ENCODE results near the gene KCND2. TPM values are rescaled to one million over a fixed set of nuclear protein-coding genes. Genes with fewer than 3 reads are reported as not detected.
A peak's percentile ranks its signal among the peaks of the same experiment; 100 is the strongest.
"Not testable (repeated sequence)": the region's sequence is repeated elsewhere in the genome, so short reads cannot be mapped to it uniquely, and the experiment has no call there.

The KCND2 gene
- total RNA-seq (under 1 TPM in 2 of 4 donors, not detected in 2; 0.11 to 0.18 TPM), polyA plus RNA-seq (0.02 TPM)
- long read RNA-seq, donor 1 = 0 reads
- long read RNA-seq, donor 2 = 0 reads
- long read RNA-seq, donor 3 = 0 reads
- long read RNA-seq, donor 4 = 0 reads

DNA sequence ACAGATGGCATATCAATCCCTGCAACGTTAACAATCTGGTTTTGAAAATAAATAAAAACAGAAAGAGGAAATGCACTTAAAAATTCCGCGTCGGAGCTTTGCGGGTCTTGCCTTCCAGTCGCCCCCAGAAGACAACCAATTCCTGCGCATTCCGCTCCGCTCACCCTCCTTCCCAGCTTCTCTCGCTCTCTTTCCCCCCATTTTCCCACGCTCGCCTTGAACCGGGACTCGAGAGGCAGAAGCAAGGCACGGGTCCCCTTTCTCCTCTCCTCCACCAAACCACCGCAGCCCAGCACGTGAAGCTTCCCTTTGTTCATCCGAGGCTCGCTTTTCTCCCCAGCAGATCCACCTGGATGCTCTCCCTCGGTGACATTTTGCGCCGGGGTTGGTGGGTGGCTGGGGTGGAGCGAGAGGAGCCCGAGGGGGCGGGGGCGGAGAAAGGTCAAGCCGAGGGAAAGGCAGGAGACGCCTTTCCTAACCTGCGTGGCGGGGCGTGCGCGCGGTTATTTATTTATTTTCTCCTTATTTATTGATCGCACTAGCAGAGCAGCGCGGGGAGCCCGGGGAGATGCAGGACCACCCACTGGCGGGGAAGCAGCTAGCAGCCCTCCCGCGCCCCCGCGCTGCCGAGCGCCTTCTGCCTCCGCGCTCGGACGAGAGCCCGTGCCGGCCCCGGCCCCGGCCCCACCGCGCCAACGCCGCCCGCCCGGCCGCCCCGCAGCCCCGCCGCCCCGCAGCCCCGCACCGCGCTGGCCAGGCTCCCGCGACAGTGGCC, at the start of gene KCND2:
TSS of gene KCND2 (plus strand) at position 475 of the 775 bp plus-strand sequence.
- Histone ChIP-seq H3K9me3 (ENCODE audit: control insufficient read depth, low read length) (no peaks in the 10 kb centered on the region), H3K4me1 (ENCODE audit: control insufficient read depth, insufficient read depth, low read length) (no peaks in the 10 kb centered on the region), H3K27me3 (ENCODE audit: control insufficient read depth, insufficient read depth) (no peaks in the 10 kb centered on the region), H3K4me3 (ENCODE audit: low read length) (peak within 1 kb of the TSS; percentile 43), H3K27ac (ENCODE audit: low read length) (no peak within 1 kb of the TSS)
- under 1% methylated on average over 69 of the region's 69 CpGs for WGBS
- intact Hi-C loops (cut with DNase I) = no loop called here
- ATAC-seq (no peak), DNase-seq (peak in 2 of 3 donors; percentile 30 to 47)

DNA sequence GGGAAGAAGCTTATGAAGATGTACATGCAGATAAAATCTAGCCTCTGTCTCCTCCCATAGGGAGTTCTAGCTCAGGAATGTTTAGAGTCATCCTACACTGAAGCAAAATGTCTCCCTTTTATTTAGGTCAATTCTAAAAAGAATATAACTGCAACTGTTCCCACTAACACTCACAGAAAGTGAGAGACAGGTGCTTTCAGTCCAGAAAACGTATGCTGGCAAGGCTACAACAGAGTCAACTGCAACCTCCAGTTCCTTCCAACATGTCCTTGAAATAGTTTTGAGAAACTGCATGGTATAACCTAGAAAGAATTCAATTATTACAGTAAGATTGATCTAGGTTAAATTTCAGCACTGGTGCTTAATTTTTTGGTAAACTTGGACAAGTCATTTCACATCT, 46.8 kb upstream of the KCND2 start:
- Histone ChIP-seq H3K27me3 (ENCODE audit: control insufficient read depth, insufficient read depth) (no peaks in the 10 kb centered on the region), H3K4me3 (ENCODE audit: low read length) (no peak overlapping the region), H3K4me1 (ENCODE audit: control insufficient read depth, insufficient read depth, low read length) (no peaks in the 10 kb centered on the region), H3K9me3 (ENCODE audit: control insufficient read depth, low read length) (no peaks in the 10 kb centered on the region), H3K27ac (ENCODE audit: low read length) (no peak overlapping the region)
- intact Hi-C loops (cut with DNase I) = no loop called here
- DNase-seq (no peak), ATAC-seq (no peak)
- WGBS = 53% methylated on average over 1 of the region's 1 CpG

DNA sequence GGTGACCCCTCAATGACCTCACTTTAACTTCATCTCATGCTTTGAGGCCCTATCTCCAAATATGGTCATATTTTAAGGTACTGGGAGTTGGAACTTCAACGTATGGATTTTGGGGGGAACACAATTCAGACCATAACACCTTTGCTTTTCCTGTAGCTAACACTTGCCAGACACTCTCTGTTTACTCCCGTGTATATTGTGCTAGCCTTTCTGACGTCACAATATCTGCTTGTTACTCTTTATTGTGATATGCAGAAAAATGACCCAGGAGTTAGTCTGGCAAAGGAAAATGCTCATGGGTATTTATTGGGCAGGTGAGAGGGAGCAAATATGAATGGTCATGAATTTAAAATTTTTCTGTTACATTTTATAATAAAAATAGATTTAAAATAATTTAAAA, 45.7 kb upstream of the KCND2 start:
- H3K4me1 ChIP-seq (ENCODE audit: control insufficient read depth, insufficient read depth, low read length) = no peaks in the 10 kb centered on the region
- ATAC-seq (no peak), DNase-seq (no peak)
- 65% methylated on average over 3 of the region's 3 CpGs for WGBS
- H3K27ac ChIP-seq (ENCODE audit: low read length) = no peak overlapping the region
- no peaks in the 10 kb centered on the region for H3K9me3 ChIP-seq (ENCODE audit: control insufficient read depth, low read length)
- H3K27me3 ChIP-seq (ENCODE audit: control insufficient read depth, insufficient read depth) = no peaks in the 10 kb centered on the region
- no peak overlapping the region for H3K4me3 ChIP-seq (ENCODE audit: low read length)
- intact Hi-C loops (cut with DNase I) = no loop called here

DNA sequence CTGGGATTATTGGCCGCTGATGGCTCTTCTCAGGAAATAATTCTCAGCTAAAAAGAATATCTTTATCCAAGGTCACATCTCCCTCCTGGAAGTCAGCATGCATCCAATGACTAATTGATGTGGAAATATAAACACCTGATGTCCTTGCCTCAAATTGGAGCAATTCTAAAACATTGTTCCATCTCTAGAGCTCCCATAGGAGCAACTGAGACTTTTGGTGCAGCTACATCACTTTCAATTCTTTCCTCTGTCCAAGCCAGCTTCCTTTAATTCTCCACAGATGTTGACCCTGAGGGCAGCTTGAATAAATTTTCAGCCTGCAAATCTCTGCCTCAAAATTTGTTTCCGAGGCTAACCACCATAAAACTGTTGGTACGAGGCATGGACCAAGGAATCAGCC, 43.9 kb upstream of the KCND2 start:
- WGBS = 75% methylated on average over 3 of the region's 3 CpGs
- Histone ChIP-seq H3K4me3 (ENCODE audit: low read length) (no peak overlapping the region), H3K4me1 (ENCODE audit: control insufficient read depth, insufficient read depth, low read length) (no peaks in the 10 kb centered on the region), H3K27ac (ENCODE audit: low read length) (no peak overlapping the region), H3K9me3 (ENCODE audit: control insufficient read depth, low read length) (no peaks in the 10 kb centered on the region), H3K27me3 (ENCODE audit: control insufficient read depth, insufficient read depth) (no peaks in the 10 kb centered on the region)
- no peak for ATAC-seq
- intact Hi-C loops (cut with DNase I) = no loop called here
- DNase-seq = no peak

DNA sequence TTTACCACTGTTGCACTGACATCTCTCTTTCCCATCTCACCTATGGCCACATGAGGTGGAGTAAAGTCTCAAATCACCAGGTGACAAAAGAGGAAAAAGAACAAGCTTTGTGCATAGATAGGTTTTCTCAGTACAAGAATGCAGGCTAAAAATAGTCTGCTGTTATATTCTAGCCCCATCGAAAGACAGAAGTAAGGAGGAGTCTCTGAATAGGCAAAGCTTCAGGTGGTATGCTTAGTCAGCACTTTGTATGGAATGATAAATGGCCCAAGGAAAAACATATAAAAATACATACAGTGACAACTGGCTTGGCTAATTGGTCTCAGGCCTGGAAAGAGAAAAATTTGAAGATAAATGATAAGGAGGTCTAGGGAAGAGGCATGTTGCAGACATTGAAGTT, 39.6 kb upstream of the KCND2 start:
- Histone ChIP-seq H3K4me3 (ENCODE audit: low read length) (no peak overlapping the region), H3K27ac (ENCODE audit: low read length) (no peak overlapping the region), H3K4me1 (ENCODE audit: control insufficient read depth, insufficient read depth, low read length) (no peaks in the 10 kb centered on the region), H3K27me3 (ENCODE audit: control insufficient read depth, insufficient read depth) (no peaks in the 10 kb centered on the region), H3K9me3 (ENCODE audit: control insufficient read depth, low read length) (no peaks in the 10 kb centered on the region)
- ATAC-seq = no peak
- DNase-seq = no peak
- WGBS = 58% methylated on average over 1 of the region's 1 CpG
- intact Hi-C loops (cut with DNase I) = no loop called here

DNA sequence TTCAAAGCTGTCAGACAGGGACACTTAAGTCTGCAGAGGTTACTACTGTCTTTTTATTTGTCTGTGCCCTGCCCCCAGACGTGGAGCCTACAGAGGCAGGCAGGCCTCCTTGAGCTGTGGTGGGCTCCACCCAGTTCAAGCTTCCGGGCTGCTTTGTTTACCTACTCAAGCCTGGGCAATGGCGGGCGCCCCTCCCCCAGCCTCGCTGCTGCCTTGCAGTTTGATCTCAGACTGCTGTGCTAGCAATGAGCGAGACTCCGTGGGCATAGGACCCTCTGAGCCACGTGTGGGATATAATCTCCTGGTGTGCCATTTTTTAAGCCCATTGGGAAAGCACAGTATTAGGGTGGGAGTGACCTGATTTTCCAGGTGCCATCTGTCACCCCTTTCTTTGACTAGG, 32.6 kb upstream of the KCND2 start:
- H3K27me3 ChIP-seq (ENCODE audit: control insufficient read depth, insufficient read depth); intact Hi-C loops (cut with DNase I); ATAC-seq: not testable (repeated sequence)

DNA sequence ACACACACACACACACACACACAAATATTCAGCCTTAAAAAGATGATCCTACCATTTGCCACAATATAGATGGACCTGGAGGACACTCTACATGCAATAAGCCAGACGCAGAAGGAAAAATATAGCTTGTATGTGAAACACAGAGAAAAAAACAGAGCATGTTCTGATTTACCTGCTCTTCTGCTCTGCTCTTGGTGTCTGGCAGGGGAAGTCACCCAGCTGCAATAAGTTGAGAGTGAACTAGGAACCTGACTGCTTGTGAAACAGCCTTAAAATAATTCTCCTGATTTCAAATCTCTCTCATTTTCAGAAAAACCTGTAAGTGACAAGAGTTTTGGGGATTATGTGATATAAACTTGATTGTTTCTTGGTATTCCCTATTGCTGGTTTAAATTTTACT, 31.0 kb upstream of the KCND2 start:
- Histone ChIP-seq H3K27ac (ENCODE audit: low read length) (no peak overlapping the region), H3K4me1 (ENCODE audit: control insufficient read depth, insufficient read depth, low read length) (no peaks in the 10 kb centered on the region), H3K27me3 (ENCODE audit: control insufficient read depth, insufficient read depth) (no peaks in the 10 kb centered on the region), H3K9me3 (ENCODE audit: control insufficient read depth, low read length) (no peaks in the 10 kb centered on the region), H3K4me3 (ENCODE audit: low read length) (no peak overlapping the region)
- DNase-seq (no peak), ATAC-seq (no peak)
- WGBS = 88% methylated on average over 1 of the region's 1 CpG
- intact Hi-C loops (cut with DNase I) = no loop called here

More for the DNA sequence above, 32.6 kb upstream of the KCND2 start:
- 76% methylated on average over 8 of the region's 8 CpGs for WGBS
- not testable (repeated sequence) for H3K4me3 ChIP-seq (ENCODE audit: low read length); DNase-seq; H3K4me1 ChIP-seq (ENCODE audit: control insufficient read depth, insufficient read depth, low read length); H3K9me3 ChIP-seq (ENCODE audit: control insufficient read depth, low read length); H3K27ac ChIP-seq (ENCODE audit: low read length)

DNA sequence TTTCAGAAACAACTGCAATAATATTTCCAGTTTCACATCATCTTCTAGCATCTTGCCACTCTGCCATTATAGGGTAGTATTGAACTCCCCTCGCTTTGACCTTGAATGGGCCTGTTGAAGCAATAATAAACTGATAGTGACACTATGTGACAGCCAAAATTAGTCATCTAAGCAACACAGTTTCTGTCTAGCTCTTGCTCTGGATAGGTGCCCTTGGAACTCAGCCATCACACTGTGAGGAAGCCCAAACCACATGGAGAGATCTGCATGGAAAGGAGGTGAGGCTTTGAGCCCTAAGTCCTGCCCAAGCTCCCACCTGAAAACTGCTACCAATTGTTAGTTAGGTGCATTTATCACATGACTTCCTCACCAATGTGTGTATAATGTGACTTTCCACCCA, 18.1 kb upstream of the KCND2 start:
- H3K4me3 ChIP-seq (ENCODE audit: low read length) = no peak overlapping the region
- ATAC-seq = no peak
- WGBS = 64% methylated on average over 1 of the region's 1 CpG
- H3K27me3 ChIP-seq (ENCODE audit: control insufficient read depth, insufficient read depth) = no peaks in the 10 kb centered on the region
- H3K9me3 ChIP-seq (ENCODE audit: control insufficient read depth, low read length) = no peaks in the 10 kb centered on the region
- H3K27ac ChIP-seq (ENCODE audit: low read length) = no peak overlapping the region
- DNase-seq = peak in 1 of 3 donors; percentile 14
- no peaks in the 10 kb centered on the region for H3K4me1 ChIP-seq (ENCODE audit: control insufficient read depth, insufficient read depth, low read length)
- intact Hi-C loops (cut with DNase I) = no loop called here

DNA sequence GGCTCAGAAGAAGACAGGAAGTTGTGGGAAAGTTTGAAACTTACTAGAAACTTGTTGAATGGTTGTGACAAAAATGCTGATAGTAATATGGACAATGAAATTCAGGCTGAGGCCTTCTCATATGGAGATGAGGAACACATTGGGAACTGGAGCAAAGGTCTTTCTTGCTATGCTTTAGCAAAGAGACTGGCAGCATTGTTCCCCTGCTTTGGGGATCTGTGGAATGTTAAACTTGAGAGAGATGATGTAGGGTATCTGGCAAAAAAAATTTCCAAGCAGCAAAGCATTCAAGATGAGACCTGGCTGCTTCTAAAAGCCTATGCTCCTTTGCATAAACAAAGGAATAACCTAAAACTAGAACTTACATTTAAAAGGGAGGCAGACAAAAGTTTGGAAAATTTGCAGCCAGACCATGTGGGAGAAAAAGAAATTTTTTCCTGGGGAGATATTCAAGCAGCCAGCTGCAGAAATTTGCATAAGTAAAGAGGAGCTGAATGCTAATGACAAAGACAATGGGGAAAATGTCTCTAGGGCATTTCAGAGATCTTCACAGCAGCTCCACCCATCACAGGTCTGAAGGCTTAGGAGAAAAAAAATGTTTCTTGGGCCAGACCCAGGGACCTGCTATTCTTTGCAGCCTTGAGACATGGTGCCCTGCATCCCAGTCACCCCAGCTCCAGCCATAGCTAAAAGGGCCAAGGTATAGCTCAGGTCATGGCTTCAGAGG, 16.5 kb upstream of the KCND2 start:
- Histone ChIP-seq H3K9me3 (ENCODE audit: control insufficient read depth, low read length) (no peaks in the 10 kb centered on the region), H3K4me1 (ENCODE audit: control insufficient read depth, insufficient read depth, low read length) (no peaks in the 10 kb centered on the region), H3K27me3 (ENCODE audit: control insufficient read depth, insufficient read depth) (no peaks in the 10 kb centered on the region), H3K27ac (ENCODE audit: low read length) (no peak overlapping the region), H3K4me3 (ENCODE audit: low read length) (no peak overlapping the region)
- no peak for DNase-seq
- ATAC-seq = no peak
- intact Hi-C loops (cut with DNase I) = no loop called here

DNA sequence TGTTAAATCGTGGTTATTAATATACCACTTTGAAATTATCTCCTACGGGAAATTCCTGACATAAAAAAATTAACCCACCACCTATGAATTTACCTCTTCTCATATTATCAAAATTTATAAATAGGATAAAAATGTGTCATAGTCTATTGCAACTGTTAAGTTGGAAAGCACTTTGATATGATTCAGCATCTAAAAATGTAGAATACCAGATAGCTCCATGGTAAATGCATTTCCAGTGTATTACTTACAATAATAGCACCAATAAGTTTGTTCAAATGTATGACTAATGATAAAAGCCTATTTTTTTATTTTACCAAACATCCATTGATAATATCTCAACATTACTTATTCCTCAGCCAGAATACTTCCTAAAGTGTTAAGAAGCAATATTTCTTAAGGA, 13.6 kb upstream of the KCND2 start:
- intact Hi-C loops (cut with DNase I) = no loop called here
- H3K9me3 ChIP-seq (ENCODE audit: control insufficient read depth, low read length) = no peaks in the 10 kb centered on the region
- H3K27me3 ChIP-seq (ENCODE audit: control insufficient read depth, insufficient read depth) = no peaks in the 10 kb centered on the region
- H3K27ac ChIP-seq (ENCODE audit: low read length) = no peak overlapping the region
- ATAC-seq (no peak), DNase-seq (no peak)
- 81% methylated on average over 2 of the region's 2 CpGs for WGBS
- H3K4me3 ChIP-seq (ENCODE audit: low read length) = no peak overlapping the region
- H3K4me1 ChIP-seq (ENCODE audit: control insufficient read depth, insufficient read depth, low read length) = no peaks in the 10 kb centered on the region

DNA sequence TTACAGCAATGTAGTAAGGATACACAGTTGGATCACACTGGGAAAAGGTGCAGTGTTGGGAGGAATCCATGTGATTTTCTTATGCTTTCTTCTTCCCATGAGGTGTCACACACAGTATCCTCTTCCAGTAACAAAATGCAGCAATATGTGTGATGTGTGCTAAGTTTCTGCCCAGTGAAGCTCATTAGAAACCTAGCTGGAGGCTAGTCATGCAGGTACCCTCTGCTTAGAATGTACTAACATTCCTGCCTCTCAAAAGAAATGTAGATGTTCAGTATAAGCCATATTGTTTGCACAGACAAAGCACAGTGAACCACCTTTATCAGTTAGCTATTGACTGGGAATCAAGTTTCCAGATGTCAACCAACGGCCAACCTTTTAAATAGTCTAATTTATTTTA, 12.9 kb upstream of the KCND2 start:
- Histone ChIP-seq H3K4me3 (ENCODE audit: low read length) (no peak overlapping the region), H3K27me3 (ENCODE audit: control insufficient read depth, insufficient read depth) (no peaks in the 10 kb centered on the region), H3K27ac (ENCODE audit: low read length) (no peak overlapping the region), H3K4me1 (ENCODE audit: control insufficient read depth, insufficient read depth, low read length) (no peaks in the 10 kb centered on the region), H3K9me3 (ENCODE audit: control insufficient read depth, low read length) (no peaks in the 10 kb centered on the region)
- ATAC-seq (no peak), DNase-seq (no peak)
- intact Hi-C loops (cut with DNase I) = no loop called here
- WGBS = 47% methylated on average over 1 of the region's 1 CpG

Data from right cardiac atrium (tissue), 5 donors.